H1 (cell line): ENCODE measurements around the gene SCD. TPM values are rescaled to one million over a fixed set of nuclear protein-coding genes. Genes with fewer than 3 reads are reported as not detected.

Source experiments
- CTCF ChIA-PET: fragments of 300-600 bp; sonication (Branson Sonifier 250); formaldehyde crosslinking; loops from one replicate; lab custom pipeline; 2021; ENCODE audit not compliant: partially characterized antibody; lab: Charles Lee
- POLR2A ChIA-PET: fragments of 300-600 bp; sonication (Branson Sonifier 250); formaldehyde crosslinking; loops from one replicate; lab custom pipeline; 2021; ENCODE audit warnings: inconsistent platforms; ENCODE audit not compliant: partially characterized antibody; lab: Charles Lee
- DNase-seq, 2 experiments: peaks; one replicate each; pipeline versions ENCODE4 v3.0.0 to v3.0.0-alpha.2; 2010 to 2022; ENCODE audit warnings: low spot score in 2 of 2, low read depth in 1 of 2, mixed read lengths in 1 of 2
- FAIRE-seq: peaks from 2 replicates; lab custom pipeline; 2011; peaks lifted over from hg19 to GRCh38; lab: Jason Lieb, UNC
- H2AFZ ChIP-seq: 2 replicates; pipeline ENCODE4 v1.8.1; 2012; ENCODE audit warnings: low read length, inconsistent platforms
- H2AK5ac ChIP-seq: 2 replicates; pipeline ENCODE4 v1.6.1; 2013; ENCODE audit warnings: low read depth, low read length
- H2BK120ac ChIP-seq: replicated peaks from 2 replicates; pipeline ENCODE3; 2013; ENCODE audit warnings: low read depth, low read length, inconsistent platforms
- H2BK12ac ChIP-seq: 2 replicates; pipeline ENCODE4 v1.6.1; 2013; ENCODE audit warnings: low read depth, low read length
- H2BK15ac ChIP-seq: 2 replicates; pipeline ENCODE4 v1.6.1; 2013; ENCODE audit warnings: low read length
- H2BK20ac ChIP-seq: 2 replicates; pipeline ENCODE4 v1.6.1; 2013; ENCODE audit warnings: low read length
- H2BK5ac ChIP-seq: 2 replicates; pipeline ENCODE4 v1.6.1; 2013; ENCODE audit warnings: low read depth, low read length
- H3K14ac ChIP-seq: 2 replicates; pipeline ENCODE4 v1.6.1; 2013; ENCODE audit warnings: inconsistent platforms; ENCODE audit not compliant: insufficient read length
- H3K18ac ChIP-seq: 2 replicates; pipeline ENCODE4 v1.6.1; 2013; ENCODE audit warnings: low read length; ENCODE audit errors: extremely low read depth
- H3K23ac ChIP-seq: 2 replicates; pipeline ENCODE4 v1.6.1; 2013; ENCODE audit warnings: inconsistent platforms; ENCODE audit not compliant: insufficient read length
- H3K23me2 ChIP-seq: 2 replicates; pipeline ENCODE4 v1.6.1; 2013; ENCODE audit warnings: low read depth, low read length
- H3K27ac ChIP-seq: 2 replicates; pipeline ENCODE4 v1.6.1; 2011; ENCODE audit warnings: low read depth, low read length, inconsistent platforms
- H3K27me3 ChIP-seq, 4 experiments: replicated peaks in 1 of 4; 1 replicate in 1 of 4; 2 replicates in 3 of 4; pipeline versions ENCODE4 v1.6.1 to v1.8.1; 2011 to 2013; ENCODE audit warnings: low read length in 3 of 4, mild to moderate bottlenecking in 3 of 4, inconsistent platforms in 2 of 4, mixed read lengths in 2 of 4, moderate library complexity in 1 of 4; ENCODE audit not compliant: control insufficient read depth in 3 of 4, insufficient read depth in 3 of 4; ENCODE audit errors: extremely low read depth in 1 of 4
- H3K36me3 ChIP-seq, 4 experiments: 2 replicates each; pipeline versions ENCODE4 v1.6.1 to v1.8.1; 2011 to 2013; ENCODE audit warnings: mild to moderate bottlenecking in 4 of 4, low read length in 3 of 4, moderate library complexity in 2 of 4, control low read depth in 1 of 4, inconsistent platforms in 1 of 4; ENCODE audit not compliant: insufficient read depth in 4 of 4, control insufficient read depth in 2 of 4
- H3K4ac ChIP-seq: replicated peaks from 2 replicates; pipeline ENCODE3; 2013; ENCODE audit warnings: low read length, low read depth, mixed read lengths, inconsistent platforms; ENCODE audit not compliant: insufficient read length
- H3K4me1 ChIP-seq, 4 experiments: replicated peaks in 1 of 4; 1 replicate in 1 of 4; 2 replicates in 3 of 4; pipeline versions ENCODE4 v1.6.1 to v1.8.1; 2011 to 2013; ENCODE audit warnings: low read length in 3 of 4, inconsistent platforms in 2 of 4, mixed read lengths in 1 of 4; ENCODE audit not compliant: insufficient read depth in 4 of 4, control insufficient read depth in 3 of 4
- H3K4me2 ChIP-seq, 2 experiments: 2 replicates each; pipeline versions ENCODE4 v1.6.1 to v1.8.1; 2011 to 2013; ENCODE audit warnings: low read depth in 2 of 2, low read length in 2 of 2, control low read depth in 1 of 2, inconsistent platforms in 1 of 2, mild to moderate bottlenecking in 1 of 2; ENCODE audit not compliant: insufficient read depth in 1 of 2
- H3K4me3 ChIP-seq, 4 experiments: fragments of 200-600, 300-600 bp in 1 of 4; sonication (generic), shearing (Covaris generic), sonication (Bioruptor Twin) in 1 of 4; 2 replicates each; pipeline versions ENCODE4 v1.5.1 to v1.8.1; 2011 to 2016; ENCODE audit warnings: low read length in 4 of 4, low read depth in 3 of 4, control low read depth in 2 of 4, inconsistent platforms in 2 of 4, mild to moderate bottlenecking in 2 of 4, mixed read lengths in 1 of 4, moderate library complexity in 1 of 4; ENCODE audit not compliant: insufficient read depth in 2 of 4; ENCODE audit errors: extremely low read depth in 1 of 4
- H3K56ac ChIP-seq: replicated peaks from 2 replicates; pipeline ENCODE3; 2013; ENCODE audit warnings: low read depth, mild to moderate bottlenecking, mixed read lengths, low read length, inconsistent platforms; ENCODE audit not compliant: insufficient read length
- H3K79me1 ChIP-seq: 2 replicates; pipeline ENCODE4 v1.6.1; 2013; ENCODE audit warnings: low read depth, low read length, control low read depth
- H3K79me2 ChIP-seq, 2 experiments: 2 replicates each; pipeline versions ENCODE4 v1.6.1 to v1.8.1; 2012 to 2013; ENCODE audit warnings: low read length in 2 of 2, mild to moderate bottlenecking in 2 of 2, inconsistent platforms in 1 of 2; ENCODE audit not compliant: insufficient read depth in 2 of 2, control insufficient read depth in 1 of 2
- H3K9ac ChIP-seq, 4 experiments: replicated peaks in 1 of 4; 1 replicate in 1 of 4; 2 replicates in 3 of 4; pipeline versions ENCODE4 v1.6.1 to v1.8.1; 2011 to 2013; ENCODE audit warnings: low read depth in 3 of 4, low read length in 3 of 4, control low read depth in 2 of 4, mild to moderate bottlenecking in 2 of 4, moderate library complexity in 2 of 4, inconsistent platforms in 1 of 4; ENCODE audit errors: extremely low read depth in 1 of 4
- H3K9me3 ChIP-seq, 2 experiments: 2 replicates each; pipeline versions ENCODE4 v1.6.1 to v1.8.1; 2012 to 2013; ENCODE audit warnings: mild to moderate bottlenecking in 2 of 2, moderate library complexity in 2 of 2, control low read depth in 1 of 2, inconsistent platforms in 1 of 2, low read depth in 1 of 2, low read length in 1 of 2, mixed read lengths in 1 of 2; ENCODE audit not compliant: insufficient read depth in 2 of 2
- H4K20me1 ChIP-seq, 2 experiments: replicated peaks in 1 of 2; 2 replicates each; pipeline versions ENCODE3 to v1.8.1; 2011 to 2013; ENCODE audit warnings: inconsistent platforms in 2 of 2, low read length in 2 of 2, mild to moderate bottlenecking in 1 of 2; ENCODE audit not compliant: insufficient read depth in 2 of 2, control insufficient read depth in 1 of 2
- H4K5ac ChIP-seq: 2 replicates; pipeline ENCODE4 v1.6.1; 2013; ENCODE audit warnings: low read length, low read depth, mixed read lengths, inconsistent platforms; ENCODE audit not compliant: insufficient read length
- H4K8ac ChIP-seq: 2 replicates; pipeline ENCODE4 v1.8.0; 2013; ENCODE audit warnings: mild to moderate bottlenecking, moderate library complexity, low read length, inconsistent platforms; ENCODE audit not compliant: insufficient read depth; ENCODE audit errors: extremely low read depth
- H4K91ac ChIP-seq: replicated peaks from 2 replicates; pipeline ENCODE3; 2013; ENCODE audit warnings: low read length, mixed read lengths, inconsistent platforms; ENCODE audit not compliant: insufficient read length
- SRF ChIP-seq: IDR thresholded peaks from 2 replicates; pipeline ENCODE4 v1.6.1; 2011; ENCODE audit warnings: mild to moderate bottlenecking, low read depth, low read length, moderate library complexity
- WGBS, 2 experiments: shearing (Covaris generic) in 1 of 2; methylation state at CpG; one replicate each; pipeline versions ENCODE4 v1.1.6 to v1.1.7; 2013 to 2015; ENCODE audit warnings: low lambda C conversion rate in 2 of 2, mixed read lengths in 2 of 2, inconsistent platforms in 1 of 2, low coverage in 1 of 2, missing lambda C conversion rate in 1 of 2; ENCODE audit not compliant: insufficient replicate concordance in 2 of 2, insufficient coverage in 1 of 2, insufficient read length in 1 of 2; ENCODE audit errors: extremely low coverage in 1 of 2, missing lambda C conversion rate in 1 of 2; 5-methylcytosine and 5-hydroxymethylcytosine counted together
- polyA plus RNA-seq, 7 experiments: library from polyadenylated mRNA; depleted of rRNA in 3 of 7; stranded (reverse) in 5 of 7; unstranded in 2 of 7; fragments of >200 nt in 5 of 7; fragments of 200-250 nt in 2 of 7; gene quantifications; 1 replicate in 5 of 7; 2 replicates in 1 of 7; 4 replicates in 1 of 7; pipeline versions ENCODE4 v1.2.1 to v1.2.3, GENCODE V29; 2011 to 2013; ENCODE audit warnings: missing spikeins in 2 of 7, mixed read lengths in 2 of 7
- total RNA-seq: library from RNA; stranded (reverse); fragmentation: NEBNext Ultra II Directional; extraction: Animal tissue kit (Norgen Biotek cat#: 25700); gene quantifications from 2 replicates; pipeline ENCODE4 v1.2.1, GENCODE V29; 2021

Gene SCD
- total and polyA plus RNA-seq, 2 of the 8 experiments (the other 6 are each of a cell fraction or from before 2014, with no cell fraction given), result 397 to 621 TPM

DNA sequence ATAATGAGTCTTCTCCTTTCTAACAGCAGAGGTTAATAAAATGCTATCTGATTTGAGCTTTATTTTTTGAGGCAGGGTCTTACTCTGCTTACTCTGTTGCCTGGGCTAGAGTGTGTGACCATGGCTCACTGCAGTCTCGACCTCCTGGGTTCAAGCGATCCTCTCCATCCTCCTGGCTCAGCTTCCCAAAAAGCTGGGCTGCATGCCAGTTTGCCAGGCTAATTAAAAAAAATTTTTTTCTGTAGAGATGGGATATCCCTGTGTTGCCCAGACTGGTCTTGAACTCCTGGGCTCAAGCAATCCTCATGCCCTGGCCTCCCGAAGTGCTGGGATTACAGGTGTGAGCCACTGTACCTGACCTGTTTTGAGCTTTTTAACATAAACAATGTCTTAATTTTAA, 56.7 kb downstream of the SCD start:
- no peak overlapping the region for H3K4me3 ChIP-seq
- no peaks in the 10 kb centered on the region for H3K27me3 ChIP-seq
- H3K14ac ChIP-seq, result no peak overlapping the region
- FAIRE-seq, result no peak
- H3K9ac ChIP-seq, result no peak overlapping the region
- no peaks in the 10 kb centered on the region for H3K79me2 ChIP-seq
- 94% methylated on average over 3 of the region's 3 CpGs; no CpG with 5 or more reads in 1 of the 2 experiments for WGBS, 2 experiments
- no peaks in the 10 kb centered on the region for H3K79me1 ChIP-seq
- H3K23ac ChIP-seq, result no peak overlapping the region
- no peak overlapping the region for H3K27ac ChIP-seq
- no peak overlapping the region for H2BK20ac ChIP-seq
- peaks cover 0 to 11% of the 10 kb centered on the region in 2 experiments; a peak in 2 of 4 replicates for H3K9me3 ChIP-seq
- no peak overlapping the region for H3K4ac ChIP-seq
- no peak overlapping the region for H3K4me2 ChIP-seq
- ChIA-PET POLR2A (interaction anchor here (1.3 kb wide), 1 partner anchor 30 kb away, joined by 3 read pairs; no protein-coding TSS in a partner anchor), CTCF (interaction anchor here (0.8 to 1.4 kb wide), 5 partner anchors 9 to 115 kb away, joined by 3 to 5 read pairs (median 4); no protein-coding TSS in a partner anchor)
- no peak for DNase-seq
- H4K20me1 ChIP-seq, result no peaks in the 10 kb centered on the region
- no peak overlapping the region for H2BK120ac ChIP-seq
- no peak overlapping the region for H2AK5ac ChIP-seq
- no peak overlapping the region for H2BK15ac ChIP-seq
- no peak overlapping the region for H2BK12ac ChIP-seq
- no peaks in the 10 kb centered on the region for H3K36me3 ChIP-seq
- no peak overlapping the region for H2BK5ac ChIP-seq
- H2AFZ ChIP-seq, result no peak overlapping the region
- H4K8ac ChIP-seq, result no peak overlapping the region
- no peak overlapping the region for H3K56ac ChIP-seq
- H4K91ac ChIP-seq, result no peak overlapping the region
- H3K4me1 ChIP-seq, result no peaks in the 10 kb centered on the region
- H3K18ac ChIP-seq, result no peak overlapping the region
- H4K5ac ChIP-seq, result no peak overlapping the region
- H3K23me2 ChIP-seq, result no peaks in the 10 kb centered on the region
- no peak for TF ChIP-seq SRF
